WERI-Rb-1 (cell line): ENCODE results near the gene ARID2.

Experiments used
- DNase-seq: peaks from one replicate; pipeline ENCODE4 v3.0.0-alpha.2; 2020
- H3K27ac ChIP-seq: fragments of 250-450 bp; sonication (Bioruptor Pico); 2 replicates; pipeline ENCODE4 v1.5.1; 2020; ENCODE audit warnings: mild to moderate bottlenecking, moderate library complexity
- H3K27me3 ChIP-seq: fragments of 250-450 bp; sonication (Bioruptor Pico); 2 replicates; pipeline ENCODE4 v1.5.1; 2021; ENCODE audit warnings: mild to moderate bottlenecking, low read depth, moderate library complexity; ENCODE audit not compliant: insufficient read depth, severe bottlenecking
- H3K36me3 ChIP-seq: fragments of 250-450 bp; sonication (Bioruptor Pico); 2 replicates; pipeline ENCODE4 v1.5.1; 2020; ENCODE audit warnings: mild to moderate bottlenecking, moderate library complexity
- H3K4me3 ChIP-seq: 2 replicates; pipeline ENCODE4 v1.5.1; 2011; ENCODE audit warnings: low read depth, mild to moderate bottlenecking, control low read depth, low read length
- H3K9me3 ChIP-seq: fragments of 250-450 bp; sonication (Bioruptor Pico); 2 replicates; pipeline ENCODE4 v1.5.1; 2021; ENCODE audit warnings: mild to moderate bottlenecking, moderate library complexity; ENCODE audit not compliant: severe bottlenecking
- CTCF ChIP-seq: IDR thresholded peaks from 2 replicates; pipeline ENCODE4 v1.5.1; 2011; ENCODE audit warnings: low read depth, mild to moderate bottlenecking, control low read depth, inconsistent platforms, low read length

ARID2 gene

GRCh38 chr12:45732250-45732649, 2.7 kb downstream of the ARID2 start:
- no peak overlapping the region for H3K27ac ChIP-seq
- H3K9me3 ChIP-seq = no peaks in the 10 kb centered on the region
- no peak for TF ChIP-seq CTCF
- no peak overlapping the region for H3K4me3 ChIP-seq
- DNase-seq = no peak
- no peaks in the 10 kb centered on the region for H3K27me3 ChIP-seq
- H3K36me3 ChIP-seq = peaks cover 32% of the 10 kb centered on the region

GRCh38 chr12:45732936-45733335, 3.4 kb downstream of the ARID2 start:
- no peak overlapping the region for H3K27ac ChIP-seq

GRCh38 chr12:45737638-45738037, 8.1 kb downstream of the ARID2 start:
- H3K36me3 ChIP-seq = peaks cover 54% of the 10 kb centered on the region
- H3K27ac ChIP-seq = no peak overlapping the region
- peaks cover 8% of the 10 kb centered on the region for H3K9me3 ChIP-seq
- H3K27me3 ChIP-seq = no peaks in the 10 kb centered on the region
- DNase-seq = no peak
- no peak for TF ChIP-seq CTCF
- no peak overlapping the region for H3K4me3 ChIP-seq

More at GRCh38 chr12:45732936-45733335, 3.4 kb downstream of the ARID2 start:
- no peak overlapping the region for H3K4me3 ChIP-seq
- no peaks in the 10 kb centered on the region for H3K9me3 ChIP-seq
- H3K36me3 ChIP-seq = peaks cover 37% of the 10 kb centered on the region
- DNase-seq = no peak
- no peaks in the 10 kb centered on the region for H3K27me3 ChIP-seq
- no peak for TF ChIP-seq CTCF

GRCh38 chr12:45742590-45742989, 13.1 kb downstream of the ARID2 start:
- no peaks in the 10 kb centered on the region for H3K27me3 ChIP-seq
- H3K36me3 ChIP-seq = peaks cover 31% of the 10 kb centered on the region
- no peak for DNase-seq
- H3K9me3 ChIP-seq = peaks cover 8% of the 10 kb centered on the region
- no peak for TF ChIP-seq CTCF
- H3K27ac ChIP-seq = no peak overlapping the region
- H3K4me3 ChIP-seq = no peak overlapping the region

GRCh38 chr12:45743247-45743646, 13.7 kb downstream of the ARID2 start:
- TF ChIP-seq CTCF = no peak
- Histone ChIP-seq H3K36me3 (peaks cover 31% of the 10 kb centered on the region), H3K27ac (no peak overlapping the region), H3K4me3 (no peak overlapping the region), H3K9me3 (peaks cover 8% of the 10 kb centered on the region), H3K27me3 (no peaks in the 10 kb centered on the region)
- DNase-seq = no peak

GRCh38 chr12:45745861-45746277, 16.4 kb downstream of the ARID2 start:
- no peak for TF ChIP-seq CTCF
- H3K4me3 ChIP-seq = no peak overlapping the region
- H3K27ac ChIP-seq = no peak overlapping the region
- no peak for DNase-seq
- H3K27me3 ChIP-seq = no peaks in the 10 kb centered on the region
- peaks cover 29% of the 10 kb centered on the region for H3K36me3 ChIP-seq
- peaks cover 8% of the 10 kb centered on the region for H3K9me3 ChIP-seq
